LoVo (cell line): ENCODE results near the gene USP12.
A peak's percentile ranks its signal among the peaks of the same experiment; 100 is the strongest.
"Not testable (repeated sequence)": the region's sequence is repeated elsewhere in the genome, so short reads cannot be mapped to it uniquely, and the experiment has no call there.

Experiments
- DNase-seq: peaks from one replicate; pipeline ENCODE4 v3.0.0-alpha.2; 2016; ENCODE audit warnings: low spot score

The USP12 gene, protein sequence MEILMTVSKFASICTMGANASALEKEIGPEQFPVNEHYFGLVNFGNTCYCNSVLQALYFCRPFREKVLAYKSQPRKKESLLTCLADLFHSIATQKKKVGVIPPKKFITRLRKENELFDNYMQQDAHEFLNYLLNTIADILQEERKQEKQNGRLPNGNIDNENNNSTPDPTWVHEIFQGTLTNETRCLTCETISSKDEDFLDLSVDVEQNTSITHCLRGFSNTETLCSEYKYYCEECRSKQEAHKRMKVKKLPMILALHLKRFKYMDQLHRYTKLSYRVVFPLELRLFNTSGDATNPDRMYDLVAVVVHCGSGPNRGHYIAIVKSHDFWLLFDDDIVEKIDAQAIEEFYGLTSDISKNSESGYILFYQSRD

GRCh38 chr13:27171244-27171826 lies at the start of gene USP12:
Gene USP12, minus strand, starts transcription at chr13:27171811. Its CDS starts 172 bp downstream, at chr13:27171639.
- DNase-seq = no peak

- no peak for DNase-seq
Observed at GRCh38 chr13:27219611-27220010, 48.0 kb upstream of the USP12 start.

- not testable (repeated sequence) for DNase-seq
Observed at GRCh38 chr13:27218861-27219260, 47.2 kb upstream of the USP12 start.

DNA sequence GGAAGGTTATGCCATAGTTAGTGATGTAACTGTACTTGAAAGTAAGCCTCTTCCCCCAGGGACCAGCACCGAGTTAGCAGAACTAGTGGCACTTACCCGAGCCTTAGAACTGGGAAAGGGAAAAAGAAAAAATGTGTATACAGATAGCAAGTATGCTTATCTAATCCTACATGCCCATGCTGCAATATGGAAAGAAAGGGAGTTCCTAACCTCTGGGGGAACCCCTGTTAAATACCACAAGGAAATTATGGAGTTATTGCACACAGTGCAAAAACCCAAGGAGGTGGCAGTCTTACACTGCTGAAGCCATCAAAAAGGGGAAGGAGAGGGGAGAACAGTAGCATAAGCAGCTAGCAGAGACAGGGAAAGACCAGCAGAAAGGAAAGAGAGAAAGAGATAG lies 46.2 kb upstream of the USP12 start:
- DNase-seq = not testable (repeated sequence)

DNA sequence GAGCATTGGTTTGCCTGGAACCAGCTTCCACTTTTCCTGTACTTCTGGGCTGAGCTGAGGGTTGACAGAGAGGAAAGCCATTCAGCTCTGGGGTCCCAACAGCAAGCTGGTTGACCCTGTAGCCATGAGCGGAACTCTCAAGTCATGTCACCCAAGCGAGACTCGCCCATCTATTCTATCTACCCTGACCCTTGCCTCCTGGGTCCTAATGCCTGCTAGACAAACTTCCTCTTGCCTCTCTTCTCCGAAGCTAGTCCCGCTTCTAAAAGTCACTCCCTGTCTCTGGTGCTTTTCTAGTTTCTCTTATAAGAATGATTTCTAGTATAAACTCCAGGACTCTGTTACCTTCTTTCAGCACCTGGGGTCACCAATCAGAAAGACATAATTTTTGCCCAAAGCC lies 41.8 kb upstream of the USP12 start:
- DNase-seq = not testable (repeated sequence)

GRCh38 chr13:27211771-27212364 lies 40.3 kb upstream of the USP12 start:
- DNase-seq = no peak

DNA sequence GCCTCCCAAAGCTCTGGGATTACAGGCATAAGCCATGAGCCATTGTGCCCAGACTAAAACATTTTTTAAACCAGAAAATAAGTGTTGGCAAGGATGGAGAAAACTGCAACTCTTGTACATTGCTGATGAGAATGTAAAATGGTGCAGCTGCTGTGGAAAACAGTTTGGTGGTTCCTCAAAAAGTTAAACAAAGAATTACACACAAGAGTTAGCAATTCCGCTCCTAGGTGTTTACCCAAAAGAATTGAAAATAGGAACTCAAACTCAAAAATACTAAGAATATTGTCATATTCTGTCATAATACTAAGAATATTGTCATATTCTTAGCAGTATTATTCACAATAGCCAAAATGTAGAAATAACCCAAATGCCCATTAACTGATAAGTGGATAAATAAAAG lies 39.7 kb upstream of the USP12 start:
- no peak for DNase-seq

- DNase-seq = no peak
Observed at GRCh38 chr13:27208514-27208913, 36.9 kb upstream of the USP12 start.

DNA sequence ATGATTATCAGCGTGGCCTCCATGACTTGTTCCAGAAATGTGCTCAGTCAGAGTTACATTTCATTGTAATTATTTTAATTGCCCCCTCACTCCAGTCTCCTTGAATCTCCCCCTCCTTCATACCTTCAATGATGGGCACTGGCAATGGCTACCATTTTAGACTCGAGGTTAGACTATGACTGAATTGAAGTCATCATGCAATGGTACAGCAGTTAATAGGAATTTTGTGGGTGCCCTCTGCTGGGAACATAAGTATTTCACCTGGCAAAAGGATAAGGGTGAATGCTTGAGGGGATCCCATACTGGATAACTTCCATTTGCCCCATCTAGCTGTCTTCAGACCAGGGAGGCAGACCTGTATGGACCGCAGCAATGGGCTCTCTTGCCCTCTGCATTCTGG lies 32.2 kb upstream of the USP12 start:
- no peak for DNase-seq

DNA sequence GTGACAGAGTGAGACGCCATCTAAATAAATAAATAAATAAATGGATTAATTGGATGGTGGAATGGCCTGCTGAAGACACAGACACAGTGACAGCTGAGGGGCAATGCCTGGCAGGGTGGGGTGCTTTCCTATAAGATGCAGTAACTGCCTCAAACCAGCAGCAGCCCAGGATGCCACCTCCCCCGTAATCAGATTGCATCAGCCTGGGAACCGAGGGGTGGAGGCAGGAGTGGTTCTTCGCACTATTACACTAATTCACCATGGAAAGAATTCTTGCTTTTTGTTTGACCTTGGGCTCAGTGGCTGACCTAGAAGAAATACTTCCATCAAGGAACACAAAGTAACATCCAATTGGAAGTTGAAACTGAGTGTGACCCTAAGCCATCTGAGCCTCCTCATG lies 31.6 kb upstream of the USP12 start:
- DNase-seq = no peak

GRCh38 chr13:27201661-27202060 lies 30.1 kb upstream of the USP12 start:
- DNase-seq = no peak

DNA sequence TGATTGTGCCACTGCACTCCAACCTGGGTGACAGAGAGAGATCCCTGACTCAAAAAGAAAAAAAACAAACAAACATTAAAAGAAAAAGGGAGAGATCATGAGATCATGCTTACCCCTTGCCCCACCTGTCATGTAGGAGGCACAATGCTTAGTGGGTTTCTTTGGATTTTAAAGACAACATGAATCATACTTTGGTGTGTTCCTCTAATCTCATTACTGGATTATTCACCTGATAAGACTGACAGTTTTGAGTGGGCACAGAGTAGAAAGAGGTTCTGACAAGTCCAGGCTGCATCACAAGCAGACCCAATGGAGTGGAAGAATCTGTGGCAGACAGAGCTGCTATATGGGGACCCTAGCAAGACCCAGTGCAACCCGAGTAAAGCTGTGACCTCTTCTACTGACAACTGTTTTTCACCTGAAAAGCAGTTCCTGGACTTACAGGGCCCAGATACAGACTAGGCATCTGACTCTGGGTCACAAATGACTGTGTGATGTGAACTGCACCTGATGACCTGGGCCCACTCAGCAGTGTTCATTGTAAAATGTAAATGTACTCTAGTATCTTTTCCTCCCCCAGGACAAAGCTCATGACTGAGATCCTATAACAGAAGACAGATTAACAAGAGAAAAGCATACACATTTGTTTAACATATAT lies 28.9 kb upstream of the USP12 start:
- no peak for DNase-seq

GRCh38 chr13:27199696-27200095 lies 28.1 kb upstream of the USP12 start:
- no peak for DNase-seq

- no peak for DNase-seq
Observed at GRCh38 chr13:27199211-27199610, 27.6 kb upstream of the USP12 start.

DNA sequence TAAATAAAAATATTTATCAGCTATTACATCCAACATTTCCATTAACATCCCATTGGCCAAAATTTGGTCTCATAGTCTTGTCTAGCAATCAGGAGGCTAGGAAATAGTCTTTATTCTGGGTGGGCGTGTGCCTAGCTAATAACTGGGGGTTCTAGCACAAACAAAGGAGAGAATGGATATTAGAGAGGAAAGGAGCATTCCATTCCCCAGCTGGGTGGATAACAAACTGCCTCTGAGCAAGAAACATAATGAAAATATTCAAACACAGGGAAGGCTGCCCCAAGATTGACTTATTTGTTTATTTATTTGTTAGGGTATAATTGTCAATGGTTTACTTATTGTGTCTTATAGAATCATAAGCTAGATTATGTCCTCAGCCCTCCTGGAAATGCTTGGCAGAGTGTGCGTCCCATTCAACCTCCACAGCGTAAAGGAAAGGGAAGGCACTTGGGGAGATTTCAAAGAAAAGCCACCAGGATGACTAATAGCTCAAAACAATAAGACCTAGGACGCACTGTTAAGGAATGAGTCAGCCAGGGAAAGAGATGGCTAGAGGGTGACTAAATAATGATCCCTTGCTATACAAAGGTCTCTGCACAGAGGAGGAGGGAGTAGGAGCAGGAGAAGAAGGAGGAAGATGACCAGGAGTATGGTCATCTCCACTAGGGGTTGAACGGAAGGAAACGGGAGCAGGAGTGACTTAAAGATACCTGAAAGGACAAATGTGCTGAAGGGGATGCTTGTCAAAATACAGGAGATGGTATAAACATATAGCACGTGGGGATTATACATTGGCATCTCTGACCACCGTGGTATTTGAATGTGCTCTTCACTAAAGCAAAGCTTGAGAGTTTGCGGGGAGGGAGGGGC lies 23.5 kb upstream of the USP12 start:
- DNase-seq = peak; percentile 89

DNA sequence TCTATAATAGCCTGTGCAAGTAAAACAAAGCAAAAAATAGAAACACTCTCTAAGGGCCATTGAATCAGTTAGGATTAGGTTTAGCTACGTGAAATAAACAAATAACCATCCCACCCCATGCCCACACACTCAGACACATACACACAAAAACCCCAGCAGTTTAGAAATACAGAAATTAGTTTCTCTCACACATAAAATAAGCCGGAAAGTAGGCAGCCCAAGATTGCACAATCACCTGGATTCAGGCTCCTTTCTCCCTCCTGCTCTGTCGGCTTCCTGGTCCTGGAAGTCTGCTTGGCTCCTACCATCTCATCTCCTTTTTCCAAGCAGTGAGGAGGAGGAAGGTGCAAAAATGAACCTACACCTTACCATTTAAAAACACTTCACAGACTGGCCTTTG lies 22.6 kb upstream of the USP12 start:
- no peak for DNase-seq

GRCh38 chr13:27193496-27193895 lies 21.9 kb upstream of the USP12 start:
- no peak for DNase-seq

GRCh38 chr13:27192973-27193372 lies 21.4 kb upstream of the USP12 start:
- no peak for DNase-seq

- DNase-seq = not testable (repeated sequence)
Observed at GRCh38 chr13:27192367-27192766, 20.8 kb upstream of the USP12 start.

GRCh38 chr13:27189192-27189591 lies 17.6 kb upstream of the USP12 start:
- no peak for DNase-seq

DNA sequence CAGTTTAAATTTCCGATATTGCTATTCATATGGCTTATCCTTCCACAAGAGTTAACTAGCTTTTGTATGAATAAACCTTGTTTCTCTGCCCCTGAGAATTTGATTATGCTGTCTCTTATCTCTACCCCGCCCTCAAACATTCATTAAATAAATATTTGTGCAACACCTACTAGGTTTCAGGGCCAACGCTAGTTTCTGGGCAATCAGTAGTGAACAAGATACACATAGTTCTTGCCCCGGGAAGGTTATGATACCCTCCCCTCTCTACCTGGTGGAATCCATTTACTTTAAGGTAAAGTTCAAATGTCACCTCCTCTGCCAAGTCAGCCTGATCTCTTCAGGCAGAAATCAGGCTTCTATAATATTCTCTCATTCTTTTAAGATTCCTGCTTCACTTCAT lies 16.6 kb upstream of the USP12 start:
- no peak for DNase-seq

- DNase-seq = no peak
Observed at GRCh38 chr13:27186295-27186694, 14.7 kb upstream of the USP12 start.
